Ovary (tissue), 3 donors: ENCODE data around the gene XK.

ENCODE experiments used
- EP300 ChIP-seq: sonication (generic); formaldehyde crosslinking; IDR thresholded peaks from one replicate; pipeline ENCODE4 v1.6.1; 2017; ENCODE audit warnings: antibody characterized with exemption
- POLR2A ChIP-seq: fragments of 450-650 bp; IDR thresholded peaks from one replicate; pipeline ENCODE4 v1.6.1; 2017; ENCODE audit warnings: antibody characterized with exemption, mild to moderate bottlenecking, moderate library complexity
- TF ChIP-seq, protein P1 (sequence below), 3 donors: fragments of 450-650 bp in 2 of 3; fragments of 200-600 bp in 1 of 3; IDR thresholded peaks; one replicate each; pipeline versions ENCODE4 v1.5.1 to v1.8.0; 2016 to 2022; ENCODE audit warnings: antibody characterized with exemption in 3 of 3, mild to moderate bottlenecking in 1 of 3
- donor health status: DM: no; HTN: no; CAD: no.

DNA sequence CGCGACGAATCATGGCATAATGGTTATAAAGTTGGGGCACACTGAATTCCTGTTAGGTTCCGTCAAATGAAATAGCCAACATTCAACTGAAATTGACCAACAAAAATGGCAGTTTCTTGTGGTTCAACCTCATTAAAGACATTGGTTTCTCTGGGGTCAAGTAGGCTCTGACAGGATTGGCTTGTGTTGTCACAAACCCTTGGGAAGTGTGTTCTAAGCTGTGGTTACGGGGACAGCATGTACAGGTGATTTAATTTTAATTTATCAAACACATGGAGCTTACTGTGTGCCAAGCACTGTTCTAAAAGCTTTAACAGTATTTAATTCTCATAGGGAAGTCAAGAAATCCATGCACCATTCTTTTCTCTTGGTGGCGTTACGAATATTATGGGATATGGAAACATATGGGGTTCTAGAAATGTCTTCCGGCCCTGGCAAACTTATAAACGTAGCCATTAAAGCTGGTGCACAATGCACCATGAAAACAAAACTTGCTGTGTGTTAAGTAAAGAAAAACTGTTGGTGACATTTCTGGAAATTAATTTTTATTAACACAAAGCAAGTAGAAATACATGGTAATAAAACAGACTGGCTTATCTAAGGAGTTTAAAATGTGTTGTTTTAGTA lies 891 bp downstream of the XK start:
- TF ChIP-seq, protein P1, sequence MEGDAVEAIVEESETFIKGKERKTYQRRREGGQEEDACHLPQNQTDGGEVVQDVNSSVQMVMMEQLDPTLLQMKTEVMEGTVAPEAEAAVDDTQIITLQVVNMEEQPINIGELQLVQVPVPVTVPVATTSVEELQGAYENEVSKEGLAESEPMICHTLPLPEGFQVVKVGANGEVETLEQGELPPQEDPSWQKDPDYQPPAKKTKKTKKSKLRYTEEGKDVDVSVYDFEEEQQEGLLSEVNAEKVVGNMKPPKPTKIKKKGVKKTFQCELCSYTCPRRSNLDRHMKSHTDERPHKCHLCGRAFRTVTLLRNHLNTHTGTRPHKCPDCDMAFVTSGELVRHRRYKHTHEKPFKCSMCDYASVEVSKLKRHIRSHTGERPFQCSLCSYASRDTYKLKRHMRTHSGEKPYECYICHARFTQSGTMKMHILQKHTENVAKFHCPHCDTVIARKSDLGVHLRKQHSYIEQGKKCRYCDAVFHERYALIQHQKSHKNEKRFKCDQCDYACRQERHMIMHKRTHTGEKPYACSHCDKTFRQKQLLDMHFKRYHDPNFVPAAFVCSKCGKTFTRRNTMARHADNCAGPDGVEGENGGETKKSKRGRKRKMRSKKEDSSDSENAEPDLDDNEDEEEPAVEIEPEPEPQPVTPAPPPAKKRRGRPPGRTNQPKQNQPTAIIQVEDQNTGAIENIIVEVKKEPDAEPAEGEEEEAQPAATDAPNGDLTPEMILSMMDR (IDR thresholded peaks at IDR 0.05): no peak
- TF ChIP-seq EP300 (no peak), POLR2A (no peak)
